ENCODE data around the gene RHOV. TPM values are rescaled to one million over a fixed set of nuclear protein-coding genes. Genes with fewer than 3 reads are reported as not detected.

RHOV gene
- total and polyA plus RNA-seq, 10 of the 15 experiments (the other 5 are each of a cell fraction or from before 2014, with no cell fraction given) = 0.24 to 39.3 (median 9.3) TPM

DNA sequence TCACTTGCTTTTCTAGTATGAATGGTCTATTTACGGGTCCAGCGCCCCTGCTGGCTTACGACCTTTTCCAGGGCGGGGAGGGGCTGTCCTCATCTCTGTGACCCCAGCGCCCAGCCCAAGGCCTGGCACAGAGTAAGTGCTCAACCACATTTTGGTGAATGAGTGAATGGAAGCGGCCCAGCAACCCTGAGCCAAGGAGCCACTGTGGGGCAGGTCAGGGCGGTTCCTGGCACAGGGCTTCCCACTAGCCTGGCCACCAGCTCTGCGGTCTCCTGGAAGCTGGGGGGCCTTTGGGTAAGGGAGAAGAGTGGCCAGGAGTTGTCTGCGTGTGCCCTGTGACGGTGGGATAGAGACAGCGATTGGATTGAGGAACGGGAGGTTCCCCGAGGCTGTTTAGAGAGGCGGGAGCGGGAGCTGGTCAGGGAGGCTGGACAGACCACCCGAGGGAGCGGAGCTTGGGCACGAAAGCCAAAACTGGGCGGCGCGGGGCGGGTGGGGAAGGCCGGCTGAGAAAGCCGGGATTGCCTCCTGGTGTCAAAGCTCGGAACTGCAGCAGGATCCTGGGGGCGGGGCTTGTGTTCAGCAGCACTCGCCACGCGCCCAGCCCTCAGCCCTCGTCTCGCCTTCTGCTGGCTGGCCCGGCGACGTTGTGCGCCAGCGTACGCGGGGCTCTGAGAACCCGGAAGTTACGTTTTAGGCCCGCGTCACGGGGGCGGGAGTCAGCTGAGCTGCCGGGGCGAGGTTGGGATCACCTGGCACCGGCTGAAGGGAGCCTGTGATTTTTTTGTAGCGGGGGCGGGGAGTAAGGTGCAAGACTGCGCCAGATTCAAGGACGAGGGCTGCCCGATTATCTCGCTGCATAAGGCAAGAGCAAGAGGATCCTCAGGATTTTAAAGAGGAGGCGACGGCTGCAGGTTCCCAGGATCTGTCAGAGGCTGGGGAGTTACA, 20.0 kb upstream of the RHOV start, which contains the start of gene VPS18 (continued):
- TF ChIP-seq ZBTB4 (CRISPR knock-in tag; IDR thresholded peaks at IDR 0.05) (no peak), CREB1 (IDR thresholded peaks at IDR 0.05; ENCODE audit: low read depth) (peak; percentile 97), NR2C2 (IDR thresholded peaks at IDR 0.05; ENCODE audit: borderline replicate concordance, control insufficient read depth, insufficient read length, low read depth) (no peak), JUNB (IDR thresholded peaks at IDR 0.05) (no peak), NFYB (IDR thresholded peaks at IDR 0.05; ENCODE audit: insufficient read depth, low read depth, low read length) (0 out of 2 replicates have a peak, but pooled peaks have one; percentile 16), KLF5 (IDR thresholded peaks at IDR 0.05; ENCODE audit: partially characterized antibody) (no peak), ZNF24 (IDR thresholded peaks at IDR 0.05) (peak; percentile 88), BHLHE40 (IDR thresholded peaks at IDR 0.05; ENCODE audit: borderline replicate concordance in 1 of 2, low read depth in 2 of 2, low read length in 1 of 2) (peak in 1 of 2 experiments; percentile 79; a peak in 3 of 4 replicates), ETV6 (conservative IDR thresholded peaks at IDR 0.05 in 1 of 2, IDR thresholded peaks at IDR 0.05 in 1 of 2; ENCODE audit: borderline replicate concordance in 1 of 2, low read depth in 1 of 2) (no peak), ZNF384 (IDR thresholded peaks at IDR 0.05; ENCODE audit: borderline replicate concordance, low read depth, low read length) (0 out of 2 replicates have a peak, but pooled peaks have one; percentile 29), PAX8 (IDR thresholded peaks at IDR 0.05) (no peak), ZNF207 (IDR thresholded peaks at IDR 0.05; ENCODE audit: borderline replicate concordance) (no peak), CEBPZ (IDR thresholded peaks at IDR 0.05; ENCODE audit: low read depth, low read length) (no peak), FOXK2 (IDR thresholded peaks at IDR 0.05) (0 out of 2 replicates have a peak, but pooled peaks have one; percentile 51), POLR2AphosphoS2 (IDR thresholded peaks at IDR 0.05; ENCODE audit: low read depth, low read length) (no peak), EED (IDR thresholded peaks at IDR 0.05; ENCODE audit: low read depth) (no peak)
- TF ChIP-seq, protein P1, sequence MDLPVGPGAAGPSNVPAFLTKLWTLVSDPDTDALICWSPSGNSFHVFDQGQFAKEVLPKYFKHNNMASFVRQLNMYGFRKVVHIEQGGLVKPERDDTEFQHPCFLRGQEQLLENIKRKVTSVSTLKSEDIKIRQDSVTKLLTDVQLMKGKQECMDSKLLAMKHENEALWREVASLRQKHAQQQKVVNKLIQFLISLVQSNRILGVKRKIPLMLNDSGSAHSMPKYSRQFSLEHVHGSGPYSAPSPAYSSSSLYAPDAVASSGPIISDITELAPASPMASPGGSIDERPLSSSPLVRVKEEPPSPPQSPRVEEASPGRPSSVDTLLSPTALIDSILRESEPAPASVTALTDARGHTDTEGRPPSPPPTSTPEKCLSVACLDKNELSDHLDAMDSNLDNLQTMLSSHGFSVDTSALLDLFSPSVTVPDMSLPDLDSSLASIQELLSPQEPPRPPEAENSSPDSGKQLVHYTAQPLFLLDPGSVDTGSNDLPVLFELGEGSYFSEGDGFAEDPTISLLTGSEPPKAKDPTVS (IDR thresholded peaks at IDR 0.05; ENCODE audit: low read depth, low read length) = no peak
- TF ChIP-seq, protein P2, sequence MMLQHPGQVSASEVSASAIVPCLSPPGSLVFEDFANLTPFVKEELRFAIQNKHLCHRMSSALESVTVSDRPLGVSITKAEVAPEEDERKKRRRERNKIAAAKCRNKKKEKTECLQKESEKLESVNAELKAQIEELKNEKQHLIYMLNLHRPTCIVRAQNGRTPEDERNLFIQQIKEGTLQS (IDR thresholded peaks at IDR 0.05; ENCODE audit: borderline replicate concordance, extremely low read depth, low read depth, low read length) = peak; percentile 45; the same call in 1 of the 2 replicates
